Skeletal muscle satellite cell (primary cell): ENCODE data around the gene STAT3.
"Not testable (repeated sequence)": the region's sequence is repeated elsewhere in the genome, so short reads cannot be mapped to it uniquely, and the experiment has no call there.

ENCODE experiments used
- H3K27me3 ChIP-seq: 2 replicates; pipeline ENCODE4 v1.7.0; 2013; ENCODE audit warnings: low read length; ENCODE audit not compliant: control insufficient read depth, insufficient read depth
- H3K36me3 ChIP-seq: 2 replicates; pipeline ENCODE4 v1.7.0; 2013; ENCODE audit warnings: mild to moderate bottlenecking, control low read depth, low read length; ENCODE audit not compliant: insufficient read depth
- H3K4me1 ChIP-seq: 2 replicates; pipeline ENCODE4 v1.7.0; 2013; ENCODE audit warnings: low read length; ENCODE audit not compliant: control insufficient read depth, insufficient read depth
- H3K4me2 ChIP-seq: 2 replicates; pipeline ENCODE4 v1.7.0; 2013; ENCODE audit warnings: mild to moderate bottlenecking, low read length
- H3K4me3 ChIP-seq: 2 replicates; pipeline ENCODE4 v1.7.0; 2013; ENCODE audit warnings: low read length
- H3K9ac ChIP-seq: 2 replicates; pipeline ENCODE4 v1.7.0; 2013; ENCODE audit warnings: mild to moderate bottlenecking, low read depth, low read length, moderate library complexity
- H3K9me3 ChIP-seq: replicated peaks from 2 replicates; pipeline ENCODE4 v1.7.0; 2013; ENCODE audit warnings: mild to moderate bottlenecking, control low read depth, low read length

STAT3 gene

DNA sequence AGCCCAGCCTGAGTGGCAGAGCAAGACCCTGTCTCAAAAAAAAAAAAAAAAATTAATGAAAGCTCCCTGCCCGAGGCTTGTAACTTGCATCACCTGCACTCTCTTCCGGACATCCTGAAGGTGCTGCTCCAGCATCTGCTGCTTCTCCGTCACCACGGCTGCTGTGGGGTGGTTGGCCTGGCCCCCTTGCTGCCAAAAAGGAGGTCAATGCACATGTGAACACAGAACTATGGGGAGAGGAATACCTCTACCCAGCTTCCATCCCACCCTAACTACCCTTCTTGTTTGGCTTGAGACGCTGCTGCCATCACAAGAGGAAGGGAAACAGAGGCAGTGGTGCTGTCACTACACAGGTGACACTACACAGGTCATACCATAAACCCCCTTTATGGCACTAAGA, 49.0 kb downstream of the STAT3 start:
- Histone ChIP-seq H3K4me1 (peaks cover 7% of the 10 kb centered on the region), H3K27me3 (no peaks in the 10 kb centered on the region), H3K9ac (no peak overlapping the region), H3K4me2 (no peak overlapping the region), H3K9me3 (no peaks in the 10 kb centered on the region), H3K4me3 (no peak overlapping the region), H3K36me3 (peaks cover 54% of the 10 kb centered on the region)

DNA sequence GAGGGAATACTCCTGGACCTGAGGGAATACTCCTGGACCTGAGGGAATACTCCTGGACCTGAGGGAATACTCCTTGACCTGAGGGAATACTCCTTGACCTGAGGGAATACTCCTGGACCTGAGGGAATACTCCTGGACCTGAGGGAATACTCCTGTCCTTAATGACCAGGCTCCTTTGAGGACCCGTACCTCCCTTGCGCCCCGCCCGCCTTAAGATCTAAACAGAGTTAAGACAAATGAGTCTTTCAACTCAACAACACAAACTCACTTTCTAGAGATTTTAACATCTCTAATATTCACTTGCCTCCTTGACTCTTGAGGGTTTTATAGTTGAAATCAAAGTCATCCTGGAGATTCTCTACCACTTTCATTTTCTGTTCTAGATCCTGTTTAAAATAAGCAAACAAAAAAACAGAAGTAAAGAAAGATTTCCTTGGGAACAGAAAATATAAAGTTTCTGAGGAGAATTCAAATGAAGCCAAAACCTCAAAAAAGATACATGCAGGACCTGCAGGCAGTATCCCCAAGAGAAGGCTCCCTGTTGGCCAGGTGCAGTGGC, 49.7 kb downstream of the STAT3 start:
- Histone ChIP-seq H3K4me1 (peaks cover 7% of the 10 kb centered on the region), H3K36me3 (peaks cover 55% of the 10 kb centered on the region), H3K9ac (no peak overlapping the region), H3K4me3 (no peak overlapping the region), H3K4me2 (no peak overlapping the region), H3K9me3 (no peaks in the 10 kb centered on the region), H3K27me3 (no peaks in the 10 kb centered on the region)

DNA sequence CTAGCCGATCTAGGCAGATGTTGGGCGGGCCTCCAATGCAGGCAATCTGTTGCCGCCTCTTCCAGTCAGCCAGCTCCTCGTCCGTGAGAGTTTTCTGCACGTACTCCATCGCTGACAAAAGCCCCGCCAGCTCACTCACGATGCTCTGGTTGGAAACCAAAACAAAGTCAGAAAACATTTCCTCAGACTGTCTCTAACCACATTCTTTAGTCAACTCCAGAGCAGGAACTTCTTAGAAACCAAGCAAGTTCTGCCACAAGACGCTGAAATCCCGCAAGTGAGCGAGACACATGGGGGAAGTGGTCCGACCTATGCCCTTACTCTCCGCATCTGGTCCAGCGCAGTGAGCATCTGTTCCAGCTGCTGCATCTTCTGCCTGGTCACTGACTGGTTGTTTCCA, 50.8 kb downstream of the STAT3 start:
- H3K4me2 ChIP-seq, result no peak overlapping the region
- peaks cover 2% of the 10 kb centered on the region for H3K4me1 ChIP-seq
- no peaks in the 10 kb centered on the region for H3K27me3 ChIP-seq
- H3K9ac ChIP-seq, result no peak overlapping the region
- no peak overlapping the region for H3K4me3 ChIP-seq
- no peaks in the 10 kb centered on the region for H3K9me3 ChIP-seq
- H3K36me3 ChIP-seq, result peaks cover 62% of the 10 kb centered on the region

DNA sequence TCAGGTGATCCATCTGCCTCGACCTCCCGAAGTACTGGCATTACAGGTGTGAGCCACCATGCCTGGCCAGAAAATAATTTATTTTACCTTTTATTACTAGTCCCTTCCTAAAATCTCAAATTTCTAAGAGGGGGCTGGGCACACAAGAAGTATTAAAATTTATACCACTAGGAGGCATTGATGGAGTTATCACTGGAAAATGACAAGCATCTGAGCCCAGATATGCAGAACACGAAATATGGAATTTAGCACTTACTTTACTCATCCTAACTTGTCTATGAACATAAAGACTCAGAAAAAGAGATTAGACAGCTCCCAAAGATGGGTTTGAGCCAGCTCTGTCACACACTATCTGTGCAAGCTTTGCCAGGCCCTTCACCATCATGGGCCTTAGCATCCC, 53.6 kb downstream of the STAT3 start:
- no peaks in the 10 kb centered on the region for H3K27me3 ChIP-seq
- peaks cover 62% of the 10 kb centered on the region for H3K36me3 ChIP-seq
- H3K4me2 ChIP-seq, result no peak overlapping the region
- H3K4me3 ChIP-seq, result no peak overlapping the region
- no peaks in the 10 kb centered on the region for H3K9me3 ChIP-seq
- H3K9ac ChIP-seq, result no peak overlapping the region
- H3K4me1 ChIP-seq, result peaks cover 3% of the 10 kb centered on the region

DNA sequence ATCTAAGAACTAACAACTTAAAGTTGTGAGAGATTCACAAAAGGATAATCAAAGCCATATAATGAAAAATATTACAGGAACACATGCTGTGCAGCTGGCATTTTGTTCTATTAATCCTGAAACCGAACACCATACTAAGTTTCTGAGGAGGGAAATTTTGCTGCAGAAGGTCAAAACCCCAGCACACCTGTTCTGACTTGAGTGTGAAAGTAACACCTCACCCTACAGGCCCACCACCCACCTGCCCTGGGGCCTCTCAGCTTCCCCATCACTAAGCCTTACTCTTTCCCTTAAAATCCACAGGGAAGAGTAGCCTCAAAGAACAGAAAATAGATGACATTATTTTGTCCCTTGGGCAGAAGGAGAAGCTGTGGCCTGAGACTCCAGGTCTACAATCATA, 55.2 kb downstream of the STAT3 start:
- H3K4me3 ChIP-seq, result no peak overlapping the region
- H3K9me3 ChIP-seq, result no peaks in the 10 kb centered on the region
- H3K9ac ChIP-seq, result no peak overlapping the region
- no peaks in the 10 kb centered on the region for H3K27me3 ChIP-seq
- peaks cover 15% of the 10 kb centered on the region for H3K4me1 ChIP-seq
- H3K36me3 ChIP-seq, result peaks cover 57% of the 10 kb centered on the region
- H3K4me2 ChIP-seq, result no peak overlapping the region

DNA sequence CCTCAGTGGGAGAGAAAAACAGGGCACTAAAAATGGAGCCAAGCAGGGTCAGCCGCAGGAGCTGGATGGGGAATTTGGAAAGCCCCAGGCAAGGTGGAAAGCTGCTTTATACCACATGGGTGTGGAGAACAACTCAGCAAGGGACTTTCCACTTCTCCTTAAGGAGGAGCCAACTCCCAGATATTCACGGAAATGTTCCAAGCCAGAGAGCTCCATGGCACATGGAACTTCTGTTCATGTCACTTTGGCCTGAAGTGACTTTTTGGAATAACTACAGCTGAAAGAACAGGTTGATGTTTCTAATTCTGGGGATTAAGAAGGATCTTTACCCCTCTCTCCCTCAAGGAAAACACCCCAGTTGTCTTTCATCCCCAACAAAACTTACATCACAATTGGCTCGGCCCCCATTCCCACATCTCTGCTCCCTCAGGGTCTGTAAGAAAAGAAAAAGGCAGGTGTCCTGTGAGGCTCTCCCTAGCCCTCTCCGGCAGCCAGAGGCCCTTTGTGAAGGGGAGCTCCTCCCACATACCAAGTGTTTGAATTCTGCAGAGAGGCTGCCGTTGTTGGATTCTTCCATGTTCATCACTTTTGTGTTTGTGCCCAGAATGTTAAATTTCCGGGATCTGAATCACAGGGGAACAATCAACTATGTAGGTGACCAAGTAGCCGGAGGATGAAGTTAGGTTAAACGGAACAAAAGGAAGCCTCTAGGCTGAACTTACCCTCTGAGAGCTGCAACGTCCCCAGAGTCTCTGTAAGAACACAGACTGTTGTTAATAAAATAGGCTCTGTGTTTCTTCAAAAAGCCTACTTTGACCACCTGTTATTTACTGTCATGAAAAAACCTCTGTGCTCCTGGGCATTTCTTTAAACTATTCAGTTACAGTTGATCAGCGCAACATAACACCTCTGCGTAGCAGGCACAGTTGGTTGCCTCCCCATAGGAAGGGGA, 58.9 kb downstream of the STAT3 start:
- Histone ChIP-seq H3K4me1 (peaks cover 28% of the 10 kb centered on the region), H3K9ac (peak overlapping the region; percentile 58), H3K4me2 (peak overlapping the region; percentile 37), H3K9me3 (no peaks in the 10 kb centered on the region), H3K4me3 (no peak overlapping the region), H3K36me3 (peaks cover 50% of the 10 kb centered on the region), H3K27me3 (no peaks in the 10 kb centered on the region)

DNA sequence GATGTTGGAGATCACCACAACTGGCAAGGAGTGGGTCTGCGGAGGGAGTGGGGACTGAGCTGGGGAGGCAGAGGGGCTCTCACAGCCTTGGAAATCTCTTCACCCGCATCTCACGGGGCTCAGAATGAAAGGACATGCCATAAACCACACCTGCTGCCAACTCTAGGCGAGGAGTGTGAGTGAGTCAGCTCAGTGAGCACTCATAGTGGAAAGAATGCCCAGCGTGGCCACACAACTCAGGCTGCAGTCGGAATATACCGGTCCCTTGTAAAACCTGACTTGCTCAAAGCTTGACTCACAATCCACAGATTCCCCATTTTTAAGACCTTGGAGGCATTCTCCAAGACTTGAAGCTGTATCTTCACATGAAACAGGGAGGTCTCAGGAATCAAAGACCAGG, 63.2 kb downstream of the STAT3 start:
- Histone ChIP-seq H3K4me3 (no peak overlapping the region), H3K4me1 (peaks cover 36% of the 10 kb centered on the region), H3K4me2 (peak overlapping the region; percentile 20), H3K9ac (no peak overlapping the region), H3K36me3 (peaks cover 48% of the 10 kb centered on the region), H3K27me3 (no peaks in the 10 kb centered on the region), H3K9me3 (no peaks in the 10 kb centered on the region)

GRCh38 chr17:42323268-42323773, 64.9 kb downstream of the STAT3 start:
- Histone ChIP-seq H3K4me2 (no peak overlapping the region), H3K36me3 (peaks cover 50% of the 10 kb centered on the region), H3K9ac (no peak overlapping the region), H3K4me1 (peaks cover 26% of the 10 kb centered on the region), H3K4me3 (no peak overlapping the region), H3K9me3 (no peaks in the 10 kb centered on the region), H3K27me3 (no peaks in the 10 kb centered on the region)

DNA sequence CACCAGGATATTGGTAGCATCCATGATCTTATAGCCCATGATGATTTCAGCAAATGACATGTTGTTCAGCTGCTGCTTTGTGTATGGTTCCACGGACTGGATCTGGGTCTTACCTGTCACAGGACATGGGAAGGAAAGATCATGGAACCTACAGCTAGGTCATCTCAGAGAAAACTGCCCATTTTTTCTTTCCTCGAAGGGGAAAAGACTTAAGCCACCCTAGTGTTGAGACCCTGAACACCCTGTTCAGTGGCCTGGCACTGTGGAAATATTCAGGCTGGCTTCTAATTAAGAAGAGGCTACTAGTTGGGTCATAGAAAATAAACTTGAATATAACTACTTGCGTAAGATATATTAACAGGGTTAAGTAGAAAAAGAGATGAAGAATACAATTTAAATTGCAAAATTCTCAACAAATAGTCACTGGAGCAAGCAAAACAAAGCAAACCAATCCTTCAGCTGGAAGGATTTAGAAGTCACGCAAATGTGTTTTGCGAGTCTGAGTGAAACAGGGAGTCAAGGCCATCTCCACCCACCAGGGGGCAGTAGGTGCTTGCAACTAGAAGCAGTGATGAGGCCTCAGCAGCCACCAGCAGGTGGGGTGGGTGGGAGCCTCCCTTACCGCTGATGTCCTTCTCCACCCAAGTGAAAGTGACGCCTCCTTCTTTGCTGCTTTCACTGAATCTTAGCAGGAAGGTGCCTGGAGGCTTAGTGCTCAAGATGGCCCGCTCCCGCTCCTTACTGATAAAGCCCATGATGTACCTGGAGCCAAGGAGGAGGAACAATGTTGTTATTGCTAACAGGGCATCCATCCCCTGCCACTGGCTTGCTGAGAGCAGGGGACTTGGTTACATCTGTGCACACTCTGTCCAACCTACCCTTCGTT, 65.6 kb downstream of the STAT3 start:
- peaks cover 26% of the 10 kb centered on the region for H3K4me1 ChIP-seq
- peak overlapping the region; percentile 15 for H3K9ac ChIP-seq
- H3K36me3 ChIP-seq, result peaks cover 53% of the 10 kb centered on the region
- H3K27me3 ChIP-seq, result no peaks in the 10 kb centered on the region
- no peaks in the 10 kb centered on the region for H3K9me3 ChIP-seq
- H3K4me3 ChIP-seq, result no peak overlapping the region
- H3K4me2 ChIP-seq, result no peak overlapping the region

- Histone ChIP-seq H3K4me1 (peaks cover 26% of the 10 kb centered on the region), H3K36me3 (peaks cover 58% of the 10 kb centered on the region), H3K4me3 (no peak overlapping the region), H3K9ac (no peak overlapping the region), H3K4me2 (no peak overlapping the region), H3K27me3 (no peaks in the 10 kb centered on the region), H3K9me3 (no peaks in the 10 kb centered on the region)
These were observed 66.7 kb downstream of the STAT3 start for GRCh38 chr17:42321555-42321954.

- not testable (repeated sequence) for H3K27me3 ChIP-seq, H3K9me3 ChIP-seq, H3K9ac ChIP-seq, H3K4me2 ChIP-seq, H3K4me3 ChIP-seq
- peaks cover 13% of the 10 kb centered on the region for H3K4me1 ChIP-seq
- peaks cover 68% of the 10 kb centered on the region for H3K36me3 ChIP-seq
These were observed 70.3 kb downstream of the STAT3 start for GRCh38 chr17:42317967-42318366.
